ENCODE measurements around the gene EIPR1. TPM values are rescaled to one million over a fixed set of nuclear protein-coding genes. Genes with fewer than 3 reads are reported as not detected.

Gene EIPR1
- total and polyA plus RNA-seq, 2 of the 13 experiments (the other 11 are each of a cell fraction or from before 2014, with no cell fraction given), result 70.0 to 96.3 TPM

GRCh38 chr2:3377612-3378432 is at the start of gene EIPR1 (continued):
- TF ChIP-seq SALL2 (CRISPR knock-in tag; IDR thresholded peaks at IDR 0.05) (peak; percentile 90), POLR2AphosphoS5 (IDR thresholded peaks at IDR 0.05; ENCODE audit: low read depth, low read length) (peak; percentile 80), MTA1 (CRISPR knock-in tag; IDR thresholded peaks at IDR 0.05; ENCODE audit: borderline replicate concordance) (no peak; the same call in 1 of the 2 replicates), ZBTB34 (CRISPR knock-in tag; IDR thresholded peaks at IDR 0.05) (peak; percentile 93), ZSCAN5A (CRISPR knock-in tag; IDR thresholded peaks at IDR 0.05; ENCODE audit: borderline replicate concordance) (peak; percentile 91; the same call in 1 of the 2 replicates), HNF1B (CRISPR knock-in tag; IDR thresholded peaks at IDR 0.05) (peak; percentile 86; the same call in 1 of the 2 replicates), ZNF704 (CRISPR knock-in tag; IDR thresholded peaks at IDR 0.05; ENCODE audit: borderline replicate concordance) (peak; percentile 87; the same call in 1 of the 2 replicates), DMAP1 (CRISPR knock-in tag; IDR thresholded peaks at IDR 0.05) (peak; percentile 94; the same call in 1 of the 2 replicates), ZNF660 (CRISPR knock-in tag; IDR thresholded peaks at IDR 0.05; ENCODE audit: borderline replicate concordance, low read depth) (peak; percentile 58; the same call in 1 of the 2 replicates), KLF16 (CRISPR knock-in tag; IDR thresholded peaks at IDR 0.05) (peak; percentile 59 to 96; a peak in 2 of 4 replicates), TIGD3 (CRISPR knock-in tag; IDR thresholded peaks at IDR 0.05; ENCODE audit: borderline replicate concordance) (peak; percentile 92; the same call in 1 of the 2 replicates), STAT6 (CRISPR knock-in tag; IDR thresholded peaks at IDR 0.05; ENCODE audit: borderline replicate concordance) (peak; percentile 62; the same call in 1 of the 2 replicates), GFI1 (CRISPR knock-in tag; IDR thresholded peaks at IDR 0.05; ENCODE audit: borderline replicate concordance) (peak; percentile 68; the same call in 1 of the 2 replicates), REL (CRISPR knock-in tag; conservative IDR thresholded peaks at IDR 0.05) (peak; percentile 92; the same call in 1 of the 2 replicates), GATA4 (IDR thresholded peaks at IDR 0.05; ENCODE audit: borderline replicate concordance, low read depth) (0 out of 2 replicates have a peak, but pooled peaks have one; percentile 36)

Data from HepG2 (cell line).